ENCODE results near the gene EPN2.
A peak's percentile ranks its signal among the peaks of the same experiment; 100 is the strongest.
"Not testable (repeated sequence)": the region's sequence is repeated elsewhere in the genome, so short reads cannot be mapped to it uniquely, and the experiment has no call there.

Gene EPN2

GRCh38 chr17:19237139-19237388 lies at the start of gene EPN2:
TSS of gene EPN2 (plus strand) at chr17:19237366. CDS start at chr17:19283120, 45,754 bp downstream.
- DNase-seq (ENCODE audit: low read depth): peak; percentile 46
- peak within 1 kb of the TSS; percentile 75 for H3K4me3 ChIP-seq (ENCODE audit: control insufficient read depth, low read depth, low read length)

GRCh38 chr17:19187883-19188869 lies 49.0 kb upstream of the EPN2 start:
- not testable (repeated sequence) for H3K4me3 ChIP-seq (ENCODE audit: control insufficient read depth, low read depth, low read length); DNase-seq (ENCODE audit: low read depth)

GRCh38 chr17:19188870-19189708 lies 48.1 kb upstream of the EPN2 start:
- not testable (repeated sequence) for DNase-seq (ENCODE audit: low read depth); H3K4me3 ChIP-seq (ENCODE audit: control insufficient read depth, low read depth, low read length)

DNA sequence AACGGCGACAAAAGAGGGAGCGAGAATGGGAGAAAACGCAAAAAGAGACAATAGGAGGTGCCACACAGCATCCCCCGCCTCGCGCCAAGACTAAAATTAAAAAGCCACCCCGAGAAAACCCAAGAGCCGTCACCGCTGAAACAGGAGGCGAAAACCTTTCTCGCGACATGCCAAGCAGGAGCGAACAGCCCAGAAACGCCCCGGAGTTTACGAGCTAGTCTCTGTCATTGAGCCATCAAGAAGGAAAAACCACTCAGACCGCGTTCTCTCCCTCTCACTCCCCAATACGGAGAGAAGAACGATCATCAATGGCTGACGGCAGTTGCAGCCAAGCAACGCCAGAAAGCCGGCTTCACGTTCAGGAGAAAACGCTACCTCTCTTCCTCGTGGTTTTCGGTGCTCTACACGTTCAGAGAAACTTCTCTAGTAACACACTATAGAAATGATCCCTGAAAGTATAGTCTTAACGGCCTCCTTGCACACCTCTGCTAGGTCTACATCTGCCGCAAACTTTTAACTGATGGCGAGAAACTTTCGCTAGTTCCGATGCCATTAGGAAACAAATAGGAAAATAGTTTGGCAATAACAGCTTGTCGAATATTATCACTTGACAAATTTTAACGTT lies 47.3 kb upstream of the EPN2 start:
- DNase-seq (ENCODE audit: low read depth); H3K4me3 ChIP-seq (ENCODE audit: control insufficient read depth, low read depth, low read length): not testable (repeated sequence)

- DNase-seq (ENCODE audit: low read depth): not testable (repeated sequence)
These were observed 40.6 kb upstream of the EPN2 start for GRCh38 chr17:19196382-19197204.

DNA sequence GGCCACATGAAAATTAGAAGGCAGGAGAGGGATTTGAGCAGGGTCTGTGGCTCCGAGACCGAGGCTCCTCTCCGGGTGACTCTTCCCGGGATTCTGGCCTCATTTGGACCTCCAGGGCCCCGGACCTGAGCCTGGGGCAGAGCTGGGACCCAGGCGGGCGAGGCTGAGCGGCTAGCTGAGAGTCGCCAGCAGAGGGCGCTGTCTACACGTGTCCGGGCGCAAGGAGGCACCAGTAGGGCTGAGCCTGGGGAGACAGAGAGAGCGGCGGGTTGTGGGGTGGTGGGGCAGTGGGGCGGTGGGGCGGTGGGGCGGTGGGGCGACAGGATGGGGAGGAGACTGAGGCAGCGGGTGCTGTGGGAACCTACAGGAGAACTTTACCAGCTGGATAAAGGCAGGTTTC lies 34.7 kb upstream of the EPN2 start:
- H3K4me3 ChIP-seq (ENCODE audit: control insufficient read depth, low read depth, low read length); DNase-seq (ENCODE audit: low read depth): not testable (repeated sequence)

More at GRCh38 chr17:19196382-19197204, 40.6 kb upstream of the EPN2 start:
- not testable (repeated sequence) for H3K4me3 ChIP-seq (ENCODE audit: control insufficient read depth, low read depth, low read length)

DNA sequence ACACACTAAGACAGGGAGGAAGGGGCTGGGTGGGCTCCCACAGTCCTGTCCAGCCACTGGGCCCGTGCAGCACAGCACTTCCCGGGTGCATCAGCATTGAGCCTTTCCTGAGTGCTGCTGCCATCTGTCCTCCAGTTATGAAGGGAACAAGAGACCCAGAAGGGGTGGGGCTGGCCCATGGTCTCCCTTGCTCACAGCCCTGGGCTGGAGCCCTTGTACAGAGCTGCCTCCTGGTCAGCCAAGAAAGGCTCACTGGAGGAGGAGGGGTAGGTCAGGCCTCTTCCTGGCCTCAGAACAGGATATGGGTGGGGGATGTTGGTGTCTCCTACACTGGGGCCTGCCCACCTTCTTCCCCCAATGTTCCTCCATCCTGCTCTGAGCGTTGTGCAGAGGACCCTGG lies 33.7 kb upstream of the EPN2 start:
- DNase-seq (ENCODE audit: low read depth); H3K4me3 ChIP-seq (ENCODE audit: control insufficient read depth, low read depth, low read length): not testable (repeated sequence)

DNA sequence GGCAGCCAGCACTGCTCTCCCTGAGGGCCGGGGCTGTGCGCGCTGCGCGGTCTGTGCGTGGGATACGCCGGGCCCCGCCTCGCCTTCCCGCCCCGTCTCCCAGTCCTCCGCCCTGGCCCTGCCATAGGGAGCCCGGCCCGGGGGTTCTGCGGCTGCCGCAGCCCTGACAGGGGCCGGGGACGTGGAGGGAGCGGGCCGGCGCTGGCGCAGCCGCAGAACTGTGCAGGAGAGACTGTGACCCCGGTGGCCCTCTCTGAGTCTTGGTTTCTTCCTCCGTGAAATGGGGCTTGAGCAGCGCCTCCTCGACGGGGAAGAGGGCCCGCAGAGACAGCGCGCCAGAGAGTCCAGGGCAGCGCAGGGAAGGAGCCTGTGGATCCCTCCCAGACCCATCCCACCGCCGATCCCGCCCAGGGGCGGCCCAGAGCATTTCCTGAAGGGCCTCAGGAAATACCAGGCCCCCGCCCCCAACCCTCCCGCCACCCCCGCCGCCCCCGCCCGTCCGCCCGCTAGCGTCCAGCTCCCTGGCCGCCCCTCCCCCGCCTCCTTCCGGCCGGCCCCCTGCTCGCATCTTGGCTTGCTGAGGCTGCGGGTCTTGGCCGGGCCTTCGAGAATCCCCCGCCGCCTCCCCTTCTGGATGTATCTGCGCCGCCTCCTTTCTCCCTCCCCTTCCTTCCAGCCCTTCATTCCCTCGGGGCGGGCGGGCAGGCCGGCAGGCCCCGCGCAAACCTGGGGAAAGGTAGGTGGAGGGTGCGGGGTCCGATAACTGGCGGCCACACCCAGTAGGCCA lies 21.9 kb upstream of the EPN2 start:
- H3K4me3 ChIP-seq (ENCODE audit: control insufficient read depth, low read depth, low read length); DNase-seq (ENCODE audit: low read depth): not testable (repeated sequence)

DNA sequence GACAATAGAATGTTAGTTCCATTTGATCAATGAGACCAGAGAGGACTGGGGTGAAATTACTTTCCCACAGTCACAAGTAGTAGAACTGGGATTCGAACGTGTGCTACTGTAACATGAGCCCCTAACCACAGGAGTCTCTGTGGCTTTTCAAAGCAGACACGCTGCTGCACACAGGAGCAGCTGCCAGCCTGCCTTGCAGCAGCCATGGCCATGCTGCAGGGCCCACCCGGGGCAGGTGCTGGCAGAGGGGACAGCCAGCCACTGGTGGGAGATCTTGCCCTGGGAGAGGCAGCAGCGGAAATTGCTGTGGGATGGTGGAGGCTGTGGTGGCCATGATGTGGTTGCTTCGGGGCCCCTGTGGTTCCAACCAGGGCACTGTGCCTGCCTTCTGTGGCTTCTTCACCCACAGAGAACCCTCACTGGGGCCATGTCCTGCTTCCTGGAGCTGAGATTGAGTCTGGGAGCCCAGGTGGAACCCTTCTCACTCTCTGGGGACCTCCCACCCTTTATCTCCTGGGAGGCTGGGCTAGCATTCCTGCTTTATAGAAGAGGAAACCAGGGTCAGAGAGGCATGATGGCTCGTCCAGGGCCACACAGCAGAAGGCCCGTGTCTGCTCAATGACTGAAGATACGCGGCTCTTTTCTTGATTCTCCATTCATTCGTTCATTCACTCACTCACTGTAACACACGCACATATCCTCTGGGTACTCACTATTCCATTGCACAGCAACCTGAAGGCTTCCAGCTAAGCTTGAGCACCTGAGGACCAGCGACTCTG lies 20.8 kb upstream of the EPN2 start:
- DNase-seq (ENCODE audit: low read depth); H3K4me3 ChIP-seq (ENCODE audit: control insufficient read depth, low read depth, low read length): not testable (repeated sequence)

GRCh38 chr17:19218914-19219313 lies 18.3 kb upstream of the EPN2 start:
- not testable (repeated sequence) for DNase-seq (ENCODE audit: low read depth); H3K4me3 ChIP-seq (ENCODE audit: control insufficient read depth, low read depth, low read length)

DNA sequence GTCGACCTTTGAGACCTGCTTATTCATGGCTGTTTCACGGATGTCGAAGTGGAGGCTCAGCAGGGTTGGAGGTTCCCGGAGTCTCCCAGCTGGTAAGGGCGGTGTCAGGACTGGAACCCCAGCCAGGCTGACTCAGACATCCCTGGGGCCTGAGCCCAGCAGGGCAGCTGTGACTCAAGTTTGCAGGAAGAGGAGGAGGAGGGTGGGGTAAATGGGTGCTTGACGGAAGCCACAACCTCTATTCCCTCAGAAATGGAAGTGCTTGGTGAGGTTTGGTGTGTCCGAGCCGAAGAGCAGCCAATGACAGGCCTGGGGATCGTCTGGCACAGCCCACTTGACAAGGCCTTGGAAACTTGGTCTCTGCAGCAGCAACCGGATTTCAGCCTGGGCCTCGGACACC lies 17.8 kb upstream of the EPN2 start:
- H3K4me3 ChIP-seq (ENCODE audit: control insufficient read depth, low read depth, low read length); DNase-seq (ENCODE audit: low read depth): not testable (repeated sequence)

DNA sequence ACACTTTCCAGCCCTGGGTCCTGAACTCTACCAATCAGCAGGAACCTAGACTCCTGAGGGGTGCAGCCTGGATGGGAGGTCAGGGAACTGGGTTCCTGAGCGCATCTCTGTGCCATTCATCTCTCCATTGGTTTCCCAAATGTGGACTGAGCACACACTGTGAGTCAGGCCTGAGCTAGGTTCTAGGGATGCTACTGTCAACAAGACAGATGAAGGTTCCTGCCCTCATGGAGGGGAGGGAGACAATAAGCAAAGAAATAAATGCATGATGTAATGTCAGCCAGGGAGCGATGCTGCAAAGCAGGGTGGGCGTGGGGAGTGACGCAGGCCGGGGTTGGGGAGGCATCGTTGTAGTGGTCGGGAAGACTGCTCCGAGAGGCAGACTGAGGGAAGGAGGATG lies 17.0 kb upstream of the EPN2 start:
- not testable (repeated sequence) for DNase-seq (ENCODE audit: low read depth); H3K4me3 ChIP-seq (ENCODE audit: control insufficient read depth, low read depth, low read length)

DNA sequence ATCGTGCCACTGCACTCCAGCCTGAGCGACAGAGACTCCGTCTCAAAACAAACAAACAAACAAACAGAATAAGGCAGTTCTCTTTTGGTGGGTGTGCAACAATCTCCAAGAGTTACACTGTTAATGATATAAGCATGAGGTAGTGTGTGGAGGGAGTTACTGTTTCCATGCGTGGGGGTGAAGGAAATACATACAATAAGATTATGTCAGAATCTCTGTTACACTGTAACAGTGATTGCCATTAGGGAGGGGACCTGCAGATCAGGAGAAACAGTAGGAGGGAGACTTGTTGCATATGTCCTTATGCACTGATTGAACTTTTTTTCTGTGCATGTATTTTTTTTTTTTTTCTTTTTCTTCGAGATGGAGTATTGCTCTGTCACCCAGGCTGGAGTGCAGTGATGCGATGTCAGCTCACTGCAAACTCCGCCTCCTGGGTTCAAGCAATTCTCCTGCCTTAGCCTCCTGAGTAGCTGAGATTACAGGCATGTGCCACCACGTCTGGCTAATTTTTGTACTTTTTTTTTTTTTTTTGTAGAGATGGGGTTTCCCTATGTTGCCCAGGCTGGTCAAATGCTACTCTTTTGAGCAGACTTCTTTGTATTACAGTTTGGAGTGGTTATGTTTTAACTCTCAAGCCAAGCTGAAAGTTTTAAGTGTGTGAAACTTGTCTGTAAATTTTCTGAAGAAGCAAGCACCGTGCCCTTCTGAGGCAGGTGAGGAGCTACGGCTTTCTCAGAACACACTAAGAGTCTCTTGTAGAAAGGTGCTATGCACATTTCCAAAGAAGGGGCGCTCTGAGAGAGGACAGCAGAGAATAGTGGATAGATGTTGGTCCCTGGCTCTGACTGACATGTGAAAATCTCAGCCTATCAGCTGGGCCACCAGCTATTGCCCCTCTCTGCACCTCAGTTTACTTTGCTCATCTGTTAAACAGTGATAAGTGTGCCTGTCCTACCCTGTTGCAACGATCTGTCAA lies 10.3 kb upstream of the EPN2 start:
- not testable (repeated sequence) for H3K4me3 ChIP-seq (ENCODE audit: control insufficient read depth, low read depth, low read length); DNase-seq (ENCODE audit: low read depth)

DNA sequence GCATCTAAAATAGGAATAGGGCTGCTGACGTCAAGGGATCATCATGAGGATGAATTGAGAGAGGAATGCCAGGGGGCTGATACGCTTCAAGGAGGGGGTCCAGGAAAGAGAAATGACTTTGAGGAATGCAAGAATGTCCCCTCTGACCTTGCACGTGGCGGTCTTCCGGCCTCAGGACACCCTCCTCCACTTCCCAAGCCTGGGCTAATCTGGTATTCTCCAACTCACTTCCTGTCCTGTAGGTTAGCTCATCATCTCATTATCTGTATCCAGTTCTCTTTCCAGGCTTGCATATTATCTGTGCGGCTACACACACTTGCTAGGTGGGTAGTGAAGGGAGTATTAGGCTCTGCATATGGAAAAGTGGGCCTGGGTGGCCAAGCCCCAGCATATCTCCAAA lies 2.5 kb upstream of the EPN2 start:
- not testable (repeated sequence) for DNase-seq (ENCODE audit: low read depth); H3K4me3 ChIP-seq (ENCODE audit: control insufficient read depth, low read depth, low read length)

GRCh38 chr17:19236351-19237138 lies 621 bp upstream of the EPN2 start:
- H3K4me3 ChIP-seq (ENCODE audit: control insufficient read depth, low read depth, low read length); DNase-seq (ENCODE audit: low read depth): not testable (repeated sequence)
